Suppressor macrophage (primary cell): ENCODE measurements around the gene PRKD2.
"Not testable (repeated sequence)": the region's sequence is repeated elsewhere in the genome, so short reads cannot be mapped to it uniquely, and the experiment has no call there.

Experiments
- DNase-seq, 4 experiments: peaks; one replicate each; pipeline ENCODE4 v3.0.0-alpha.2; 2020 to 2022
- total RNA-seq, 17 experiments: gene quantifications; one replicate each; lab custom pipeline; 2026; ENCODE audit warnings: mixed read lengths in 6 of 17, inconsistent platforms in 3 of 17; lab: John Stamatoyannopoulos, UW

PRKD2 gene
- 3.7 to 15.1 (median 9.0) reads per million in 17 experiments for total RNA-seq

DNA sequence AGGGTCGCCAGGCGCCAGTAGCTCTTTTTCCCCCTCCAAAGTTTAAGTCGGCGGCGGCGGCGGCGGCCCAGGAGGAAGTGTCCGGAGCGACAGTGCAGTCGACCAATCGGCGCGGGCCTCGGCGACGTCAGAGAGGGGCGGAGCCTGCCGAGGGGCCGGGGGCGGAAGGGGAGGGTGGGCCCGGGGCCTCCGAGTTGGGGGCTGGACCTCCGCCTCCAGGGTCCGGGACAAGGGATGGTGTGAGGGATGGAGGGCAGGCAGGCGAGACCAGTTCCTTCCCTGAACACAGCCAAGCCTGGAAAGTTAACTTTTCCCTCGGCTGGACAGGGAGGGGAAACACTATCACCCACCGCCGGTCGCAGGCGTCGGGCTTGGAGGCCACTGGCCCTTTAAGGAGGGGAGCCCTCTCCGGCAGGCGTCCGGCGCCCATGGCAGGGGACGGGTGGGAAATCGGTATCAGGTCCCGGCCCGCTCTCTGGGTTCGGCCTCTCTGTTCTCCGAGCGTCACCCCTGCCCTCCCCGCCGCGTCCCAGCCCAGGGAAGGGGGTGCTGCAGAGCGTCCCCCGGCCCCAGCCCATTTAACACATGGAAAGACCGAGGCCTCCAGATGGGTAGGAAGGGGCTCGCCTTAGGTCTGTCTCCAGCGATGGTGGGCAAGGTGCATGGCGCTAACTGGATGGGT is at the start of gene PRKD2:
Gene PRKD2, minus strand, starts transcription at position 81 of the 682 bp plus-strand sequence. CDS start 744 bp downstream, outside the sequence.
- peak; percentile 84 to 95 (median 91) for DNase-seq

DNA sequence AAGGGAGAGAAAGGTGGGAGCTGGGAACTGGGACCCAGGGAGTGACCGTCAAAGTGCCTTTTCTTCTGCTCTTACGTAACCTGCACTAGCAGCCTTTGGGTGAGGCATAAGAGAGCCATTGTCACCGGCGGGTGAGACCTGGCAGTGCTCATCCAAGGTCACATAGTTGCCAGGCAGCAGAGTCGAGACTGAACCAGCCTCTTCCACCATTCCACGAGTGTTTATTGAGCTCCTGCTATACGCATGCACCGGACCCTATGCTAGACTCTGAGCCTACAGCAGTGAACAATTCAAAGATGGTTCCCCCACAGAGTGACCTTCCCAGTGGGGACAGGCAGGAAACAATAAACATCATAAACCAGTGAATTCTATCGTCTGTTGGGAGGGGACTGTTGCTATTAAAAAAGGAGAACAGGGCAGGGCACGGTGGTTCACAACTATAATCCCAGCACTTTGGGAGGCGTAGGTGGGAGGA is 47.9 kb upstream of the PRKD2 start:
- no peak for DNase-seq

DNA sequence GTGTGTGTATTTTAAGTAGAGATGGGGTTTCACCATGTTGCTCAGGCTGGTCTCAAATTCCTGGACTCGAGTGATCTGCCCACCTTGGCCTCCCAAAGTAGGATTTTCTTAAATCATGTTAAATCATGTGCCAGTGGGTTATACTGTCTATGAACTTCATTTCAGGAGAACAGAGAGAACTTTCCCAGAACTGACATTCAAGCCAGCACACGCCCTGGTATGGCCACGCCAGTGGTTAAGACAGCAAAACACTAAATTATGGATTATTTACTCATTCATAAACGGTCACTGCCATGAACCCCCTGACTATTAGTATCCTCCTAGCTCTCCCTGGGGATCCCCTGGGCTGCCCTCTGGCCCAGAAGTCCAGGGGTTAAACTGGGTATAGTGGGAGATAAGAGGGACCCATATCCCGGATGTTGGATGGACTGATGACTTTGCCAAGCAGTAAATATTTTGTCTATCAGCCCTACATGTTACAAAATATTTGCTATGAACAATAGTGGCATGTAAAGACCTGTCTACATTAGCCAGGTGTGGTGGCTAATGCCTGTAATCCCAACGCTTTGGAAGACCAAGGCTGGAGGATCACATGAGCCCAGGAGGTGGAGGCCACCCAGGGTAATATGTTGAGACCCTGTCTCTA is 45.5 kb upstream of the PRKD2 start:
- DNase-seq, result no peak

DNA sequence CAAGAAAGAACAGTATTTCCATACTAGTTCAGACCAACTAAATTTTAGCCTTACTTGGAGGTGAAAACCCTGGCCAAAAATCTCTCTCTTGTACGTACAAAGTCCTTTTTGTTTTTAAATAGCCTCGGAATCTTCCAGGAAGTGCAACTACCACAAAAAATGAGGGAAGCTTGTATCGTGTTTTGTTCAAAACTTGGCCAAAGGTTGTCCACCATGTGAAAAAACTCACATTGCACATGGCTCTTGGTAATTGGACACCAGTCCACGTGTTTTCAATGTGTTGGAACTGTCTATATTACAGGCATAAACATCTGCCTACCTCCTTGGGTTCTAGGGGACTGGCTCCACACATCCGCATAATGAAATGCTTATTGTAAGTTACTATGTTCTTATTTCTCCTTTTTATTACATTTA is 44.5 kb upstream of the PRKD2 start:
- DNase-seq, result no peak

DNA sequence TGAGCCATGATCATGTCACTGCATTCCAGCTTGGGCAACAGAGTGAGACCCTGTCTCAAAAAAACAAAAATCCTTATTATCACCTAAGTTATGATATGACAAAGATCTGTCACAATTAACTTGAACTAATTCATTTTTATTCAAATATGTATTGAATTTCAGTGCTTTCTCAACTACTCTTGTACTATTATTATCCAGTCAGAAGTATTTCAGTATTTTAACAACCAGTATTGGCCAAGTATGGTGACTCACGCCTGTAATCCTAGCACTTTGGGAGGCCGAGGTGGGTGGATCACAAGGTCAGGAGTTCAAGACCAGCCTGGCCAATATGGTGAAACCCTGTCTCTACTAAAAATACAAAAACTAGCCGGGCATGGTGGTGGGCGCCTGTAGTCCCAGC is 44.0 kb upstream of the PRKD2 start:
- DNase-seq, result not testable (repeated sequence)

DNA sequence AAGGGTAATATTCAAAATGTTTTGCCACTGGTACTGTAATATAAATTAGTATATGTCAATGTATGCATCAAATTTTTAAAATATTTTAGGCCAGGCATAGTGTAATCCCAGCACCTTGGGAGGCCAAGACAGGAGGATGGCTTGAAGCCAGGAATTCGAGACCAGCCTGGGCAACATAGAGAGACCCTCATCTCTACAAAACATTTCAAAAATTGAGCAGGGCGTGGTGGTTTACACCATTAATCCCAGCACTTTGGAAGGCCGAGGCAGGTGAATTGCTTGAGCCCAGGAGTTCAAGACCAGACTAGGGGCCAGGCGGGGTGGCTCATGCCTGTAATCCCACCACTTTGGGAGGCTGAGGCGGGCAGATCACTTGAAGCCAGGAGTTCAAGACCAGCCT is 43.4 kb upstream of the PRKD2 start:
- no peak for DNase-seq

DNA sequence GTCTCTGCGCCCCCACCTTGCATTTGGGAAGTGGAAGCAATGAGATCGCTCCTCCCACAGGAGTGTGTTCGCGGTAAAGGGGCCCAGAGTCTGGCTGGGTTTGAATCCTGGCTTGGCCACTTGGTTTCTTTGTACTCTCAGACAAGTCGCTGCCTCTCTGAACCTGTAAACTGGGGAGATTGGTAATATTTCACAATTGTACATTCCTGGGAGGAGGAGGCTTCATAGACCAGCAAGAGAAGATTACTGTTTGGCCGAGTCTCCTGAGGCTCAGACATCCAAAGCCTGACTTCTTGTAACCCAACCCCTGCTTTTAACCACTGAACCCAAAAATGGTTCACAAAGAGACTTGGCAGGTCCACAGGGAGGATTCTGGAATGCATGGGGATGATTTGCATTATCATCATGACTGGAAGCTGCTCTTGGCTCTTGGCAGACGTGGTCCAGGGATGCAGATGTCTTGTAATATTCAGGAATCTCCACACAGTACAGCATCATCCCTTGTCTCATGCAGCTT is 43.0 kb upstream of the PRKD2 start:
- peak in 1 of 4 experiments; percentile 32 for DNase-seq

DNA sequence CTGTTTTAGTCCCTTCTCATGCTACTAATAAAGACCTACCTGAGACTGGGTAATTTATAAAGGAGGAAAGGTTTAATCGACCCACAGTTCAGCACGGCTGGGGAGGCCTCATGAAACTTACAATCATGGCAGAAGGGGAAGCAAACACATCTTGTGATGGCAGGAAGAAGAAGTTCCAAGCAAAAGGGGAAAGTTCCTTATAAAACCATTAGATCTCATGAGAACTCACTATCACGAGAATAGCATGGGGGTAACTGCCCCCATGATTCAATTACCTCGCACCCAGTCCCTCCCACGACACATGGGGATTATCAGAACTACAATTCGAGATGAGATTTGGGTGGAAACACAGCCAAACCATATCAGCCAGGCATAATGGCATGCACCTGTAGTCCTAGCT is 42.3 kb upstream of the PRKD2 start:
- DNase-seq, result peak; percentile 44 to 72 (median 62)

DNA sequence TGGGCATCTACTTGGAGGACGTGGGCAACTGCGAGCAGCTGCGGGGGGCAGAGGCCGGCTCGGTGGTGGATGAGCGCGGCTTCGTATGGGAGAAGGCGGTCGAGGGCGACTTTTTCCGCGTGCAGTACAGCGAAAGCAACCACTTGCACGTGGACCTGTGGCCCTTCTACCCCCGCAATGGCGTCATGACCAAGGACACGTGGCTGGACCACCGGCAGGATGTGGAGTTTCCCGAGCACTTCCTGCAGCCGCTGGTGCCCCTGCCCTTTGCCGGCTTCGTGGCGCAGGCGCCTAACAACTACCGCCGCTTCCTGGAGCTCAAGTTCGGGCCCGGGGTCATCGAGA is 39.6 kb upstream of the PRKD2 start:
- no peak for DNase-seq

DNA sequence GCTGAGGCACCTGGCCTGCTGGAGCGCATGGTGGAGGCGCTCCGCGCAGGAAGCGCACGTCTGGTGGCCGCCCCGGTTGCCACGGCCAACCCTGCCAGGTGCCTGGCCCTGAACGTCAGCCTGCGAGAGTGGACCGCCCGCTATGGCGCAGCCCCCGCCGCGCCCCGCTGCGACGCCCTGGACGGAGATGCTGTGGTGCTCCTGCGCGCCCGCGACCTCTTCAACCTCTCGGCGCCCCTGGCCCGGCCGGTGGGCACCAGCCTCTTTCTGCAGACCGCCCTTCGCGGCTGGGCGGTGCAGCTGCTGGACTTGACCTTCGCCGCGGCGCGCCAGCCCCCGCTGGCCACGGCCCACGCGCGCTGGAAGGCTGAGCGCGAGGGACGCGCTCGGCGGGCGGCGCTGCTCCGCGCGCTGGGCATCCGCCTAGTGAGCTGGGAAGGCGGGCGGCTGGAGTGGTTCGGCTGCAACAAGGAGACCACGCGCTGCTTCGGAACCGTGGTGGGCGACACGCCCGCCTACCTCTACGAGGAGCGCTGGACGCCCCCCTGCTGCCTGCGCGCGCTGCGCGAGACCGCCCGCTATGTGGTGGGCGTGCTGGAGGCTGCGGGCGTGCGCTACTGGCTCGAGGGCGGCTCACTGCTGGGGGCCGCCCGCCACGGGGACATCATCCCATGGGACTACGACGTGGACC is 39.1 kb upstream of the PRKD2 start:
- no peak for DNase-seq

DNA sequence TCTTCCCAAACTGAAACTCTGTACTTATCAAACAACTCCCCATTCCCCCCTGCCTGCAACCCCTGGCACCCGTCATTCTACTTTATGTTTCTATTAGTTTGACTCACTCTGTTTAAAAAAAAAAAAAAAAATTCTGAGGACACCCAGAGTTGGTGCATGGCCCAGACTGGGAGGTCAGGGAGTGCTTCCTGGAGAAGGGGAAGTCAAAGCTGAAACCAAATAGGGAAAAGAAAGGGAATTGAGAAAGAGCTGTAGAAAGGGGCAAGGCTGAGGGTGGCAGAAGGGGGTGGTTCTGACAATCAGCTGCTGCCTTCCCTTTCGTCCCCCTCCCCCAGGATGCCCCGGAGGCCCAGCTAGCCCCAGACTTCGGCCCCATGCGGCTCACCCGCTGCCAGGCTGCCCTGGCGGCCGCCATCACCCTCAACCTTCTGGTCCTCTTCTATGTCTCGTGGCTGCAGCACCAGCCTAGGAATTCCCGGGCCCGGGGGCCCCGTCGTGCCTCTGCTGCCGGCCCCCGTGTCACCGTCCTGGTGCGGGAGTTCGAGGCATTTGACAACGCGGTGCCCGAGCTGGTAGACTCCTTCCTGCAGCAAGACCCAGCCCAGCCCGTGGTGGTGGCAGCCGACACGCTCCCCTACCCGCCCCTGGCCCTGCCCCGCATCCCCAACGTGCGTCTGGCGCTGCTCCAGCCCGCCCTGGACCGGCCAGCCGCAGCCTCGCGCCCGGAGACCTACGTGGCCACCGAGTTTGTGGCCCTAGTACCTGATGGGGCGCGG is 38.4 kb upstream of the PRKD2 start:
- peak; percentile 66 to 90 (median 88) for DNase-seq

DNA sequence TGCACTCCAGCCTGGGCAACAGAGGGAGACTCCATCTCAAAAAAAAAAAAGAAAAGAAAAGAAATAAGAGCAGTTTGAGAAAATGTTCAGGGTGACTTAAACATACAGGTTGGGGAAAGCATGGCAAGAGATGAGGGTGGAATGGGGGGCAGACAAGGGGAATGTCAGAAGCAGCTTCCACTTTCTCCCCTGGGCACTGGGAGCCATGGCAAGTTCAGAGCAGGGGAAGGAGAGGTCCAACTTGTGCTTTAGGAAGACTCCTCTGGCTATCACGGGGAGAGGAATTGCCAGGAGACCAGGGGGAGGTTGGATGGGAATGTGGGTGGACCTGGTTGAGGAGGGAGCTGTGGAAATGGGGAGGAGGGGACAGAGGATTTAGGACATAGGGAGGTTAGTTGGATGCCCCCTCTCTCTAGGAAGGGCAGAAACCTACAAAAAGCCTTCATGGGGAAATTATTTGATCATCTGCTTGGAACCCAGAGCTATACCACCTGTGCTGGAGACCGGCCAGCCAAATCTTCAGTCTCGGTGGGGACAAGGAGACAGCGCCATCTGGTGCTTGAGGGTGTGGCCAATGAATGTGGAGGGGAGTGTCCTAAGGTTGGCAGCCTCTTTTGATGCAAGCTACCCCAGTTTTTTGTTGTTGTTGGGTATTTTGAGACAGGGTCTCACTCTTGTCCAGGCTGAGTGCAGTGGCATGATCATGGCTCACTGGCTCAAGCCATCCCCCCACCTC is 36.7 kb upstream of the PRKD2 start:
- DNase-seq, result peak; percentile 54 to 76 (median 68)

DNA sequence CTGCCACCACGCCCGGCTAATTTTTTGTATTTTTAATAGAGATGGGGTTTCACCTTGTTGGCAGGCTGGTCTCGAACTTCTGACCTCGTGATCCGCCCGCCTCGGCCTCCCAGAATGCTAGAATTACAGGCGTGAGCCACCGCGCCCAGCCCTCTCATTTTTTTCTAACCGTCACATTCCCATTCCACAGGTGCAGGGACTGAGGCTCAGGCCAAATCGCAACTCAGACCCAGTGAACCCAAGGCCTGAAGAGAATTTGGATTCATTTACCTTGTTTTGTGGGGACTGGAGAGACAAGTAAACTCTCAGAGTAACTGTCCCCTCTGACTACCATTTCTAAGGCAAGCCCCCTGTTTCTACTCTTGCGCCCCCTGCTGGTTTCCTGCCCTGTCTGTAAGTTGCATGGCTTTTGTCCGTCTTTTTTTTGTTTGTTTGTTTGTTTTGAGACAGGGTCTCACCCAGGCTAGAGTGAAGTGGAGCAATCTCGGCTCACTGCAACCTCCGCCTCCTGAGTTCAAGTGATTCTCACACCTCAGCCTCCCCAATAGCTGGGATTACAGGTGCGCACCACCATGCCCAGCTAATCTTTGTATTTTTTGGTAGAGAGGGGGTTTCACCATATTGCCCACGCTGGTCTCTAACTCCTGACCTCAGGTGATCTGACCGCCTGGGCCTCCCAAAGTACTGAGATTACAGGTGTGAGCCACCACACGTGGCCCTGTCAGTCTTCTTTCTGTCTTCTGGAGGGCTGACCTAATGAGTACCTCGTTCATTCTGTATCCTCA is 31.6 kb upstream of the PRKD2 start:
- peak; percentile 80 to 92 (median 92) for DNase-seq

DNA sequence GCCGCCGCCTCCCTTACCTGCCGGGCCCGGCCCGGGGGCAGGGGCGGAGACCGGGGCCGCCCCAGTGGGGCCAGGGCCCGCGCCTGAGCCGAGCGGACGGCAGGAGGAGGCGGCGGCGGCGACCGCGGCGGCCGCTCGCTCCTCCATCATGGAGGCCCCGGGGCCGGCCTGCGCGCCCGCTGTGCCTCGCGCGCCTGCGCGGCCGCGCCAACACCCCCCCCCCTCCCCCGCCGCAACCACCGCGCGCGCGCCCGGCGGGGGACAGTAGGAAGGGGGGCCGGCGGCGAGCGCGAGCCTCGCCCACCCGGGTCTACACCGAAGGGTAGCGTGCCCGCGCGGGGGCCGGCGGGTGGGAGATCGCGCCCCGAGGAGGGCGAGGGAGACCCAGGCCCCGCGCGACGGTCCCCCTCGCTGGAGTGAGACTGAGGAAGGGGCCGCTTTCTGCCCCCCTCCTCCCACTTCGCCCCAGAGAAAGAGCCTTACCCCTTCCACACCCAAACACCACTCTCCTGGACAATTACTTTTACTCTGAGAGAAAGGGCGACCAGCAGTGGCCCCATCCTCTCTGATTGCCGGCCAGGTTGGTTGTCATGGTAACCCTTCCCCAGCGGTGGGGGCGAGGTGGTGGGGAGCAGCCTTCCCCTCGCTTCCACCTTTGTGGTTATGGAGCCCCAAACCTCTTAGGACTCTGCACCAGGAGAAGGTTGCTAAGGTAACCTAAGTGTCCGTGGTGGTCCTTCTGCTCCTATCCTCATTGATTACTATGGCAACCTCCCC is 29.6 kb upstream of the PRKD2 start, which contains the start of gene STRN4:
Gene STRN4, minus strand, starts transcription at position 170 of the 777 bp plus-strand sequence. Its CDS starts 20 bp downstream, at position 150.
- peak; percentile 57 to 91 (median 73) for DNase-seq

DNA sequence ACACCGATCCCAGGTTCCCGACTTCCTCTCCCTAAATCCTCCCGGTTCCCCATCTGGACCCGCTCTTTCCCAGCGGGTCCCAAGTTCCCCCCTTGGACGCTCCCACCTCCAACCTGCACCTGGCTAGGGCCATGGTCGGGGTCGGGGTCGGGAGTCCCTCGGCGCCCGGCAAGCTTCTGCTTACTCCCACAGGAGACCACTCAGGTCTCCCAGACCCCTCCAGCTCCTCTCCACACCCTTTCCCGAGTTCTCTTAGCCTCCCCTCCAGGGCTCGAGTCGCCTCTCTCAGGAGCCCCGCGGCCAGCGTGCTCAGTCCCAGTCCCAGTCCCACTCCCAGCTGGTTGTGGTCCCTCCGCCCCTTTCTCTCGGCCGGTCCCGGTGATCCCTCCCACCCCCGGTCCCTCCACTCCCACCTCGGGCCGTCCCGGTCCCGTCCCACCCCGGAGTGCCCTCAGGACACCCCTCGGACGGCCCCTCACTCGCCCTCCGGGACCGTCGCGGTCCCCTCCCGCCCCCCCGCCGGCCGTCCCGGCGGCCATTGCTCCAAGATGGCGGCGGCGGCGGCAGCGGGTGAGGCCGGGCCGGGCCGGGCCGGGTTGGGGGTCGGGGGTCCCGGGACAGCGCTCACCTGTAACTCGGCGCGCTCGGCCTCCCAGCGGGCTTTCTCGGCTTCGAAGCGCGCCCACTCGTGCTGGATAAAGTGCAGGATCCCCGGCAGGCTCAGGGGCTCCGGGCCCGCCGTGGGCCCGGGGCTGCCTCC is 28.8 kb upstream of the PRKD2 start, which contains the start of gene FKRP:
Gene FKRP, plus strand, starts transcription at position 537 of the 760 bp plus-strand sequence. CDS start 9,394 bp downstream, outside the sequence.
- DNase-seq, result peak in 2 of 4 experiments; percentile 51 to 61

DNA sequence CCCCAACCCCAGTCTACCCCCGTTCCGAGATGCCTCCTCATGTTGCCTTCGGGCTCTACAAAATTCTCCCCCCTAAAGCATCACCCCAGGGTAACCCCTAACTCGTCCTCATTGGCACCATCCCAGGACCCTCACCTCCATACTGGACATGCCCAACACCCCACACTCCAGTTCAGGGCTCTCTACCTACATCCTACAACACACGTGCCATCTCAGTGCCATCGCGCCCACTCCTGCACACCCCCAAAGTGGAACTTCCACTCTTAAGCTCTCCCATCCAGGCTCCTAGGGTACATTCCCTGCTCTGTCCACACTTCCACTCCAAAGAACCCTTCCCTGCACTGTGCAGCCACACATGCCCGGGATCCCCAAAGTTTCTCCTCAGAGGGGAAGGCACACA is 28.1 kb upstream of the PRKD2 start:
- DNase-seq, result peak in 1 of 4 experiments; percentile 33

DNA sequence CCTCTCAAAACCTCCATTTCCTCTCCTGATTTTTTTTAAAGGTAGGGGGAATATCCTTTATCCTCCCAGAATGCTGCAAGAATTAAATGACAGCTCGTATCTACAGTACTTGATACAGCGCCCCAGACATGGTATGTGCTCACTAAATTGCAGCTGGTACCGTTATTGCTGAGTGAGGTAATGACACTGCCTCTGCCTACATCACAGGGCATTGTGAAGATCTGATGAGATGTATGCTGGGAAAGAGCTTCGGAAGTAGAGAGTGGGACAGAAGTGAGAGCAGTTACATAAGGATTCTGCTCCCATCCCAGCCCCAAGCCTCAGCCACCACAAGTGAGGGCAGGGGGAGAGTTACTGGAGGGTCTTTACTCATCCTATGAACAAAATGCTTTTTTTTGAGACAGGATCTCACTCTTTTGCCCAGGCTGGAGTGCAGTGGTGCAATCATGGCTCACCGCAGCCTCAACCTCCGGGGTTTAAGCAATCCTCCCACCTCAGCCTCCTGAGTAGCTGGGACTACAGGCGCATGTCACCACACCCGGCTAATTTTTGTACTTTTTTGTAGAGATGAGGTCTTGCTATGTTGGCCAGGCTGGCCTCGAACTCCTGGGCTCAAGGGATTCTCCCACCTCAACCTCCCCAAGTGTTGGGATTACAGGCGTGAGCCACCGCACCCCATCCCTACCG is 27.2 kb upstream of the PRKD2 start:
- DNase-seq, result peak in 1 of 4 experiments; percentile 23

DNA sequence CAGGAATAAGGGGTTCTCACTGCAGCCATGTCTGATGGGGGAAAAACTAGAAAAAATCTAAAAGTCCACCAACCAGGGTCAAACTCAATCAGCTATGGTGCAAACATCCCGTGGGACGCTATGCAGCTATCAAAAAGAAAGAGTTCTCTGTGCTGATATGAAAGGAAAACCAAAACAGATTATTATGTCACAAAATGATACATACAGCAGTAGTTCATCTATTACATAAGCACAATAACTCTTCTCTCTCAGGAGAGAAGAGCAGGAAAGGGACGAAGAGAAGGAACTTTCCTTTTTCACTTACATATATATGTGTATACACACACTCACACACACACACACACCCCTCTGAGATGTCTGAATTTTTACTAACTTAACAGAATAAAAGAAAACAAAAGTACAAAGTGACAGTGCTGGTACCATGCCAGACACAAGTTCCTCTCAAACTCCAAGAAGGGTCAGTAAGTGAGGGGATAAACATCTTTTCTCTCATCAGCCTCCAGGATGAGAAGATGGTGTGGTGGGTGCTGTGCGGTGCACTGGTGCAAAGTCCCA is 26.1 kb upstream of the PRKD2 start:
- peak in 1 of 4 experiments; percentile 20 for DNase-seq
